ENCODE results near the gene DOCK9.
A peak's percentile ranks its signal among the peaks of the same experiment; 100 is the strongest.

The DOCK9 gene

DNA sequence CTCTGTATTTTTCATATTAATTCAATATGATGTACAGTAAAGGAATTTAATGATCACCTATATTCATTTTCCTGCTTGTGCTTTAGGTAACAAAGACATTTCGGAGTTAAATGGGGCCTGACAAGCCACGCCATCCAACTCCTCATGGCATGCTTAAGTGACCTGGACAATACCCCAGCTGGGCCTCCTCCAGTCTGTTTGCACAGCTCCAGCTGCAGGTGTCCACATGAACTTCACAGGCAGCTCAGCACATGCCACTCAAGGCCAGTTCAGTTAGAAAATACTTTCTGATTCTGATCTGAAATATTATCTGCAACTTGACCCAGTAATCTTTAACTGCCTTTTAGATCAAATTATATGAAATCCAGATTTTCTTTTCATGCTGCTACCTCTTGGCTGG, 135.8 kb downstream of the DOCK9 start:
- DNase-seq = no peak

DNA sequence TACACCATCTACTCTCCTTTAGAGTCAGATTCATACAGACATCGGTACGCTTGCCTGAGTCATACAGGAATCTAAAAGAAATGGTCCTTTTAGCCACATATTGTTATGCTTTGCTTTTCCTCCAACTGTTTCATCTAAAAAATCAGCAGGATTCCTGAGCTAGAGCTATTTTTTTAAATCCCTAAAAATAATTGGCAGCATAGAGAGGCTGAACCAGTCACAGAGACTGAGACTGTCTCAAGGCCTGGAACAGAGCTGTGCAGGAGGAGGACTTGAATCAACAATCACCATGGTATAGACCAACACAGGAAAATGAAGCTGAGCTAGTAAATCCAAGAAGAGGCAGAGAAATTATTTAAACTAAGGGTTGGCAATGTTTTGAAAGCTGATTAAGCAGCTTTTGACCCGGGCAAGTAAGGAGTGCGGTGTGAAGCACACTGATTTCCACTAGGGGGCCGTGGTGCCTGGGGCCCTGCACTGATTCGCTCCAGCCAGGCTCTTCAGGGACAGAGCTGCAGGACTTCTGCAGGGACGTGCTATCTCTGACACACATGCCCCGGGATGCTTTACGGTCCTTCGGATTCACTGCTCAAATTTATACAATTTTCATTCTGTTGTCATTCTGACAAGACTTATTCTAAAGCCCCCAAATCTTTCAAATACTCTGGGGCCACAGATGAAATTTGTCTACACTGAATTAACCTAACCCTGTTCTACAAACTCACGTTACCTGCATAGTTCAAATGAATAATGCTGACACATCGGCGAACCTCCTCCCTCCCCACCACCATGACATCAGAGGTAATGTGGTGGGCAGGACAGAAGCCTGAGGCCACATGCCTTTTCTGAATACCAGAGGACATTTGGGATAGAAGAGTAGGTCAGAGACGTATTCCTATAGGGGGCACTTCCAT, 137.8 kb downstream of the DOCK9 start:
- DNase-seq = peak; percentile 48

DNA sequence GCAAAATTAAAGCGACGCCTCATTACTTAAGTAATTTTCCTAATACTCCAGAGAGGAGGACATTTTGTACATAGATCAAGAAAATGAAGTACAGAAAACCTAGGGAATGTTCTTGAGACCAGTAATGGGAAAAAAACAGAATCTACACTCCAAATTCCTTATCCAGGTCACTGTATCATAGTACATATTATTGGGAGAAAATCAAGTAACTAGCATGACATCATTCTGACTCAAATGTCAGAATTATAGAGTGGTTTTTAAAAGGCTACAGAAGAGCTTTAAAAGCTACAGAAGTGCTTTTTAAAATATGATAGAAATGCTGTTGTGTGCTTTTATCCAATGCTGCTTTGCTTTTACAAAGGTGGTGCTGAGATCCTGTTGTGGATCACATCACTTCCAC, 139.1 kb downstream of the DOCK9 start:
- DNase-seq = no peak

DNA sequence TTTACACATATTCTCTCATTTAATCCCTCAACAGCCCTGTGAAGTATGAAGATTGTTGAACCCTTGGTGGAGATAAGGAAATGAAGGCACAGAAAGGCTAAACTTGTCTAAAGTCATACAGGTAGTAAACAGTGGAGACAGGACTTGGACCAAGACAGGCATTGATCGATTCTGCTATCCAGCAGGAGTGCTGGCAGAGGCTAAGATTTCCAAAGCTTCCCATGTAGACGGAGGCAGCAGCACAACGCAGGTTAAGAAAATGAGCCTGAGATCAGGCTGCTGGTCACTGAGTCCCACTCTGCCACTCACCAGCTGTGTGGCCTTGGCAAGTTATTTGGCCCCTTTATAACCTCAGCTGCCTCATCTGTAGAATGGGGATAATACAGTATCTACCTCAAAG, 140.0 kb downstream of the DOCK9 start:
- no peak for DNase-seq

DNA sequence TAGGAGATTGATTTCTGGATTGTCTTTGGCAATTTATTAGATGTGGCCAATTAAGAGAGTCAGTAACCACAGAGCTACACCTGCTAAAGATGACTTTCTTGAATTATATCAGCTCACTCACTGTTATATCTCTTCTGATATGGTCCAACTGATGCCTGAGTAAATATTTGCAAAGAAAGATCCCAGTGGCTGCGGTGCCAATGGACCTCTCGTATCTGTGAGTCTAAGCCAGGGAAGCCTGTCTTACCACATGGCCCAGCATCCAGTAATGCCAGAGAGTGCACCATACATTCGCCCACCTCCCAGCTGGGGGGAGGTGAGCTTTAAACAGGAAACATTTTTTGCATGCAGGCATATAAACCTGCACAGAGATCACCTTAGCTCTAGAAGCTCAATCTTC, 142.7 kb downstream of the DOCK9 start:
- no peak for DNase-seq

DNA sequence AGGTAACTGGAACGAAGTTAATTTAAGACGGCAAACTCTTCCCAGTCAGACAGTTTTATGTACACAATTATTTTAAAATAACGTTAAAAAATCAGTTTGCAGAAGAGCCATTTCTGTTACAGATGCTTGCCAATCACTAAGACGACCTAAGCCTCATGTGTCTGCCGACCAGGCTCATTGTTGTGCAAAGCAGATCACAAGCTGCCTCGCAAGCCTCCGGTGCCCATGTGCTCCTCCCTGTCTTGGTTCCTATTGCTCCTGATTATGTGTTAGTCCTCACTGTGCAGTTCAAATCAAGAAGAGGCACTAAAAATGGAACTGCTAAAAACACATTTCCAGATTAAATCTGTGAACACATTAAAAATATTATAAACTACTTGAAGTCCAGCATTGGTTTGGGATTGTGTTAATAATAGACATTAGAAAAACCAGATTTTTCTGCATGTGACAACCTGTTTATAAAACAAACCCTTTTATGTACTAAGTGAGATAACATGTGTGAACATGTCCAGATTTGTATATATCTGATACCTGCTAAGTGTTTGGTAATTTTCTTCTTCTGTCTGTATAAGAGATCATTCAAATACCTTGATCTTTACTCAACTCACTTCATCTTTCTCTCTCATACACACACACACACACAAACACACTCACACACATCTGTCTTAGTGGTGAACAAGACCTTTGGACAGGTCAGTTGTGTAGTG, 143.5 kb downstream of the DOCK9 start:
- DNase-seq = no peak

DNA sequence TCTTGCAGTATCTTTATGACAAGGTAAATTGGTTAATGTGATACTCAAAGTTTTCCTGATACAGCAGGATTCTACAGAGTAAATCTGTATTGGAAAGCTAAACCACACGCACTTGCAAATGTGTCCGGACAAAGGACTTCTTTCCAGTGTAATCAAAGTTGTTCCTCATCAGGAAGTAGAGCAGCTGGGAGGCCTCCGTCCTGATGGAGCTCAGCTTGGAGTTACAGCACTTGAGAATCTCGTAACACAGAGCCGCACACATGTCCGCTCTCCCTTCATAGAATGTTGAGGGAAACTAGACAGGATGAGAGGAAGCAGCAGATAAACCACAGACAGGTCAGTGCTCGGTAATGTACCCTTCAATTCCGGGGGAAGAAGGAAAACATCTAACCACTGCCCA, 146.6 kb downstream of the DOCK9 start:
- DNase-seq = no peak

DNA sequence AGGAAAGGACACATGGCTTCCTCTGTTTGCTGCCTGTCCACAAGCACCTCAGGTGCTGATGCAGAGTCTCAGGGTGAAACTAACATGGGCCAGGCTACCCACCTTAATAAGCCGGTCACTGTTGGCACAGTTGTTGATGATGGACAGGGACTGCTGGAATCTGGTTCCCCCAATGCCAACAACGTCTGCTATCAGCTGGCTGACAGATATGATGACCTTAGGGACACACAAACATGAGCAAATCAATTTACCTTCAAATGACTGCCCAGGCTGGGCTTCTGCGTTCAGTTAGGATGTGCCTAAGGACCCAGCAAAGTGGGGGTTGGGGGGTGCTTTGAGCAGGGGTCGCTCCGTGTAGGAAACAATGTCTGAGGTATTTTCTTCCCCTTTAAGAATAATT, 148.3 kb downstream of the DOCK9 start:
- no peak for DNase-seq

DNA sequence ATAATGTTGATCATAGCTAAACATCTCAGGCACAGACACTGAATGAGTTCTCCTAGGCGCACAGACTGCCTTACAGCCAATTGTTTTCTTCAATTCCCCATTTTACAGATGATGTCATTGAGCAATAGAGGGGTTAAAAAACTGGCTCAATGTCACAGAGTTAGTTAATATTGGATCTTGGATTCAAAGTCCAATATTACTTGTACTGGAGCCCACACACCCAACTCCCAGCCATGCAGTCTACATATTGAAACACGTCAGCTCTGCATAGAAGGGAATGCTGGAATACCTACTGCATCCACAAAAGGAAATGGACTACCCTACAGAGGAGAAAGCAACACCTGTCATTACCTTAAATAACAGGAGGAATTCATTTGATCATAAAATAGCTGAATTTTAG, 149.2 kb downstream of the DOCK9 start:
- DNase-seq = no peak

DNA sequence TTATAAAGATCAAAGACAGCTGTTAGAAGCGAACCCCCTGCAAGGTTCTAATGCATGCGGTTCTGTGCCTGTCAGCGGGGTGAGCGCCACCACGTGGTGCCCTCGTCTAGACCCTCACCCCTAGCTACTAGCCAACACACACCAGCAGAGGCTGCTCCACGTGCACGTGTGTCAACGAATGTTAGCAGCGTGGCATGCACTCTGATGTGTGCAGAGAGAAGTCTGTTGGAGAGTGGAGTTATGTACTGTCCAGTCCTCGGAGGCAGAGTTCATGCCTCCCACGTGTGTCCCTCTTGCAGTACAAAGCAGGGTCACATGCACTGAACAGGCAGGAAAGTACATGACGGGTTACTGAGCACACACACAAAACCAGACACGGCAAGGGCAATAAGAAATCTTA, 150.4 kb downstream of the DOCK9 start:
- DNase-seq = no peak

DNA sequence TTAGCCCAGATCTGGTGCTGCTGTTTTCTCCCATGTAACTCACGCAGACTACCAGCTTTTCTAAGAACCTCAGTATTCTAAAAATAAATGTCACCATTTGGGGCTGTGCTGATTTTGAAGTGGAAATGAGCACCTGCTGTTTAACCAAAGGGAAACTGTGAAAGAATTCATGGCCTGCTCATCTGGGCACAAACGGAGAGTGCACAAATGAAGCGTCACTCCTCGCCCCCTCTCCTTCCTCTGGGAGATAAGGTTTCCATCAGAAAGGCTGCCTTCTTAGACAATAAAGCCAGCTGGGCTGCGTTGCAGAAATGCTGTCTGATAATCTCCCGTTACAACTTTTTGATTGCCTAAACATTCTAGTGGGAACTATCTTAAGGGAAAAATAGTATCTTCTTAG, 151.7 kb downstream of the DOCK9 start:
- no peak for DNase-seq

DNA sequence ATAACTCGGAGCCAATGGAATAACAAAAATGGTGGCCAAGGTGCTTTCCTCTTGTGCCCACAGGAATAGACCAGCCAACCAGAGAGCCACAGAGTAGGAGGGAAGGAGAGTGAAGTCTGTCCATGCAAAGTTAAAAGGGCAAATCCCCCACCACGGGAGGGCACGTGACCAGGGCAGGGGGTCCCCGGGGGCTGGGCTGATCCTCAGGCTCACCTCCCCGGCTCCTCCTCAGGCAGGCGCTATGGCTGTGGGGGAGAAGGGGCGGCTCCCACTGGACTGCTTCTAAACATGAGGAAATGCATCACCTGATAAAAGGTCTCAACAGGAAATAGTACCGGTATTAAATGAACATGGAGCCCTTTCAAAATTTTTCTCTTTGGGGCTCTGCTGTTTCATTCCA, 152.2 kb downstream of the DOCK9 start:
- no peak for DNase-seq

DNA sequence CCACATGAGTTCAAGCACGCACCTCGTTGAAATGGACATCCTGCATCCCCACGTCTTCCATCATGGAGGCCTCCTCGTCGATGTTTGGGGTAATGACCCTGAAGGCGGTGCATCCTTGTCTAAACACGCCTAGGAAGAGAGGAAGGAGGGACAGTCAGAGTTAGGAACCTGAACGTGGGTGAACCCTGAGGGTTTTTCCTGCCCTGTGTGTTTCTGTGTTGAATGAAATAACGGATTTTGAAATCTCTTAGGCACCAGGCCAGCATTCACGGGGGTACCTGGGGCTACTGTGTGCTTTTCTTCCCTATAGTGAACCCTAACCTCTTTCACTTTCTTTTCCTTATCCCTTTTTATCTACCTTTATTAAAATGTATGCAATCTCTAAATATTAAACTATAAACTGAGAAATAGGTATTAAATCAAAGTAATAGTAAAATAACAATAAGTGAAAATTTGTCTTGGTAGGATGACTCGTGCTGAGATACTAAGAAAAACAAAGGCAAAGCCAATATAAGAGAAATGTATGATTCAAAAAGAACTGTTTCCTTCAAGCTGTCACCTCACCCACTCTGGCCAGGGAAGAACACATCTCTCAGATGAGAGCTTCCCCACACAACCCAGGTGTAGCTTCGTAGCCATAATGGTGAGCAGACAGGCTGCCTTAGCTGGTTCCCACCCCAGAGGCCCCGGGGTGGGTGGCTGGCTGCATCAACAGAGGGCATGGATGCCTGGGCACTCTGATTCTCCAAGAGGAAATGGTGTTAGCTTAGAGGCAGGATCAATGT, 153.3 kb downstream of the DOCK9 start:
- no peak for DNase-seq

DNA sequence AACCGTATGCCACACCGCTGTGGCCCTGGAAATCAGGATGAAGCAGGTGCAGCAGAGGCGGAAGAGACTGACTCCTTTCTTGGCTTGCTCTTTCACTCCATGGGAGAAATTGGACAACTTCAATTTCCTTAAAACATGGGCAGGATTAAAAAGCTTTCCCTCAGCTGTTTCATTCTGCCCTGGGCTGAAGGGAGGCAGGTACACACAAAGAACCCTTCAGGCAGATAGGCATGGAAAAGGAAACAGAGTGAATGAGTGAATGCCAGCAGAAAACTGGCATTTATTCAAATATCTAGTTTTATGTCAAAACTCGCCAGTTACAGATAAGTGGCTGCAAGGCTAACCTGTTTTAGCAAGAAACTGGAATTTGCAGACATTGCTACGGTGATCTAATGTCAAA, 154.4 kb downstream of the DOCK9 start:
- no peak for DNase-seq

DNA sequence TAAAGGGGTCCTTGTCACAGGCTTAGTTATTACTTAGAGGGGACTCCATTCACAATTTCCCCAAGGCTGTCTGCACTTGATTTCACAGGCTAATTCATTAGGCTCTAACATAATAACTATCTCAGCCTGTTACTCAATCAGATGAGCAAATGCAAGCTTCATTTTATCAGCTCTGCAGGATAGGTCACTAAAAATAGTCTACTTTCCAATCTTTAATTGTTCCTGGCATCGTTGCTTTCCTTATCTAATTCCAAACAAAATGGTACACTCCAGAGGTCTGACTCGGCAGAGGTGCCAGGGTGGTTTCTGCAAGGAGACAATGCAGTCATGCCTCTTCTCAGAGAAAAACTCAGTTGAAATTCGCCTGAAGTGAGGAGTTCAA, 155.6 kb downstream of the DOCK9 start:
- DNase-seq = no peak

DNA sequence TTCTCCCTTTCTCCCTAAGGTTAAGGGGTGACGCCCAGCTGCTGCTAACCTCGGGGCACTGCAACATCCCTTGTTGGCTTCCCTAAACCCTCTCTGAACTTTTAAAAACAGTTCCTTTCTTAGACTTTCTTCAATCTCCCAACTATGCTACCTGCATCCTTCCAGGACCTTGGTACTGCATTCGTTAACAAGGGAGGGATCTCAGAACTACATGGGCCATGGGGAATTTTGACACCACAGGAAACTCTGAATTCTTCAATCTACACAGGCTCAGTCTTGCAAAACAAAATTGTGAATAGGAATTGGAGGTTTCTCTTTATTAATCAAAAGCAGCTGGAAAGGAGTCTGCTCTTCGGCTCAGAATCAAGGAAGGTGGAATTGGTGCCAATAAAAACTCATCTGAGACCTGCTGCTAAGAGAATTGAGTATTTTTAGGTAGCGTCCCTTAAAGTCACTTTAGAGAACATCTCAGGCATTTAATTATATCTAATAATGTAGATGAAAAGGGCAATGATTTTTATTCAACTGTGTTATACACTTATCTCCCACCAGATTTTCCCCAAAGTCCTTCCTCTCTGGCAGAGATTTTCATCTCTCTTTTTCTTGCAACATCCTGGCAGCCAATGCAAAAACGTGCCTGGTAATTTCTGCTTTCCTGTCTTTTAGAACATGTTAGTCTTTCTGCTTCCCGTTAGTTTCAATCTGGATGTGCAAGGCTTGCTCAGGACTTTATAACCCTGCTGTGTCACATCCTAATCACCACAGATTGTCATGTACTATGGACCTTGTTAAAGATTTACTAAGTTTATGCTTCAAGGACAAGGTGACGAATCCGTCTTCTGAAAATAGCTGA, 156.3 kb downstream of the DOCK9 start:
- no peak for DNase-seq

DNA sequence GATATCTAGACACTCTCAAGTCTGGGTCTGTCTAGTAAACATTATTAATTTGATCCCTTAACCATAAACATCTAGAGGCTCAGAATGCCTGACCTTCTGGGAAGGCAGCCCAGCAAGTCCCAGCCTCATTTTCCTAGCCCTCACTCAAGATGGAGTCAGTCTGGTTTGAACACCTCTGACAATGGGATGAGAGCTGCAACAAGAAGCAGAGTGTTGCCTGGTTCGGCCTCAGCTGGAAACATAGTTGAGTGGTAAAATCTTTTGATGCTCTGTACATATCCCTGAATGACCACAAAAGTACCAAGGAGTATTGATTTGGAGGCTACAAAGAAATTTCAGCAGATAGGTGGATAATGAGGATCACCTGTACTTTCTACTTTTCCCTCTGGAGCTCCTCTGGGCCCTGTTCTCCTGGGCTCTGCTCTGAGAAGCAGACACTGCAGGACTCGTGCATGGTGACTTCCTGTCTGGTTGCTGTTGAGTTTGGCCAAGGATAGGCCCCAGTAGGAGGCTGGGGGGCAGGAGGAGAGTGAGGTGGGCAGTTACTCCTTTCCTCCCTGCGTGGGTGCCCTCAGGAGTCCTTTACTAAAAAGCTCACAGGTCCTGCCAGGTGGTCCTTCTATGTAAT, 157.0 kb downstream of the DOCK9 start:
- no peak for DNase-seq

DNA sequence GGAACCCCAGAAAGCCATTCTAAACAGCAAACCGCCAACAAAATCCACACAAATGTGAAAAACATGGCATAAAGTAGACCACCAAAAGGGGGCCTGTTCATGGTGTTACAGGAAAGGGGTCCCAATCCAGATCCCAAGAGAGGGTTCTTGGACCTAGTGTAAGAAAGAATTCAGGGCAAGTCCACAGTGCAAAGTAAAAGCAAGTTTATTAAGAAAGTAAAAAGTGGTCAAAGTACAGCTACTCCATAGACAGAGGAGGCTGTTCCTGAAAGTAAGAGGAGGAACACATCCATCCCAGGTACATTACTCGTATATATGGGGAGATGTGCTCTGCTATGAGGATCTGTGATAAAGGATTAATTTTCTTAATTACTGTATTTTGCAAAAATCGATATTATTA, 157.6 kb downstream of the DOCK9 start:
- no peak for DNase-seq

DNA sequence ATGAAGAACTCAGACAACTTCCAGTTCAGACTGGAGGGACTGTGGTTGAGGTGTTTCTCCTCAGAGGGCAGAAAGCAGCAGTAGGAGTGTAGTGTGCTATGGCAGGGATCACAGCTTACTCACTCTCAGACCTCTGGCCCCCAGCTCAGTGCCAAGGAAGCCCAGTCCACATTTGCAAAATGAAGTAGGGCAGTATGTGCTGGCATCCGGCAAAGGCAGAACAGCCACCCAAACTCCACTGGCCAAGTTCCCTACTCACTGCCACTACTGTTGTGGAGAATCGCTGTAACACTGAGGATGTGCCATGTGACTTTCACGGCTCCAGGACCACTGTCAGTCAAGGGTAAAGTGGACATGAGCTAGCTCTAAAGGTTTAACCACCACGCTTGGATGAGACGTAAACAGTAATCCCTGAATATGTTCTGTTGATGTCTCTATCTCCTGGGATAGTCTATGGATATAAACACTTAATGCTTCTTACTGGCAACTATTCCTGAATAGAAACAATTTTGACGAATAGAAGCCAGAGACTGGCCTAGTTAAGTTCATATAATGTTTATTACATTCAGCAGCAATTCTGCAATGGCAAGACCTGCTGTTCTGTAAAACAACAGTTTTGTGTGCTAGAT, 158.4 kb downstream of the DOCK9 start:
- no peak for DNase-seq

DNA sequence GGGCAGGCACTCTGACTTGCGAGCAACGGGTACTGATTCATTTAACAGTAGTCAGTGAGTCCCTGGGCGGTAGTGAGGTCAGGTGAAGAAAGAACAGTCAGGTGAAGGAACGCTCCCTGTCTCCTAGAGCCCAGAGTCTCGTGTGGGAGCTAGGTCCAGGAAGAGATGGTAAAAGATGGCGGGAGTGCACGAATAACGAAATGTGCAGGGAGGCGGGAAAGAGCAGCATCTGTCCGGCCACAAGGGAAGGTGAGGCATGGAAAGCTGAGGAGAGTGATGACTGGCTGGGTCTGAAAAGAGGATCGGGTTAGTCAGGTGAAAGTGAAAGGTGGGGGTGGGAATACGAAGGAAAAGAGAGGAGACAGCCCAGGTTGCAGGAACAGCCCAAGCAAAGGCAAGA, 161.5 kb downstream of the DOCK9 start:
- no peak for DNase-seq

DNA sequence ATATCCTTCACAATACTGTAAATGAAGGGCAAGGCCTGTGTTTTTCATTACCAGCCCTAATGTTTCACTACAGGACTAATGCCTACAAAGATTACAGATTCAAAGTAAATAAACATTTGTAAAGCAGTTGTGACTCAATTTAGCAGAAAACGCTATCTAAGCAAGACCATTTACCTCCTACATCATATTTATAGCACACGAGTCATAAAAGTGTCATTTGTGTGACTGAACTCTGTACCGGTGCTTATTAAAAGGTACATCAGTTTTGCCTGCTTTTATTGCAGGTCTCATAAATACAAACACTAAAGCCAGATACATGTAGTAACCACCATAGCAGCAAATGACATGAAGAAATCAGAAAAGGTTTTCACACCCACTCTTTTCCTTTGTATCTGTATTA, 163.9 kb downstream of the DOCK9 start:
- no peak for DNase-seq

Data from NCI-H1694 (cell line).